Raji (cell line): ENCODE measurements around the gene FAM181B.

Experiments
- POLR2A ChIP-seq: IDR thresholded peaks from 2 replicates; pipeline ENCODE4 v1.6.1; 2011; ENCODE audit warnings: low read depth, low read length, control low read depth; ENCODE audit not compliant: insufficient read depth

FAM181B gene

GRCh38 chr11:82752801-82753200 is 19.1 kb upstream of the FAM181B start:
- TF ChIP-seq POLR2A = no peak

GRCh38 chr11:82750643-82751139 is 17.0 kb upstream of the FAM181B start:
- no peak for TF ChIP-seq POLR2A

- no peak for TF ChIP-seq POLR2A
These were observed 13.8 kb upstream of the FAM181B start for GRCh38 chr11:82747471-82747870.

- TF ChIP-seq POLR2A = no peak
These were observed 4.4 kb upstream of the FAM181B start for GRCh38 chr11:82738091-82738490.

GRCh38 chr11:82734120-82734479 is 436 bp upstream of the FAM181B start:
- TF ChIP-seq POLR2A = no peak

- TF ChIP-seq POLR2A = no peak
These were observed 775 bp downstream of the FAM181B start for GRCh38 chr11:82732734-82733443.

GRCh38 chr11:82732348-82732733 is 1.3 kb downstream of the FAM181B start:
- TF ChIP-seq POLR2A = no peak

- no peak for TF ChIP-seq POLR2A
These were observed 1.9 kb downstream of the FAM181B start for GRCh38 chr11:82731691-82732277.

- TF ChIP-seq POLR2A = no peak
These were observed 2.9 kb downstream of the FAM181B start for GRCh38 chr11:82730754-82731153.

- TF ChIP-seq POLR2A = no peak
These were observed 3.4 kb downstream of the FAM181B start for GRCh38 chr11:82730286-82730685.

GRCh38 chr11:82724026-82724425 is 9.6 kb downstream of the FAM181B start:
- no peak for TF ChIP-seq POLR2A

GRCh38 chr11:82722231-82722630 is 11.4 kb downstream of the FAM181B start:
- TF ChIP-seq POLR2A = no peak

- no peak for TF ChIP-seq POLR2A
These were observed 13.2 kb downstream of the FAM181B start for GRCh38 chr11:82720267-82721065.

GRCh38 chr11:82719361-82720105 is 14.1 kb downstream of the FAM181B start:
- no peak for TF ChIP-seq POLR2A

GRCh38 chr11:82718821-82719220 is 14.8 kb downstream of the FAM181B start:
- no peak for TF ChIP-seq POLR2A
